ENCODE results near the gene ACTL8.
A peak's percentile ranks its signal among the peaks of the same experiment; 100 is the strongest.

ACTL8 gene

DNA sequence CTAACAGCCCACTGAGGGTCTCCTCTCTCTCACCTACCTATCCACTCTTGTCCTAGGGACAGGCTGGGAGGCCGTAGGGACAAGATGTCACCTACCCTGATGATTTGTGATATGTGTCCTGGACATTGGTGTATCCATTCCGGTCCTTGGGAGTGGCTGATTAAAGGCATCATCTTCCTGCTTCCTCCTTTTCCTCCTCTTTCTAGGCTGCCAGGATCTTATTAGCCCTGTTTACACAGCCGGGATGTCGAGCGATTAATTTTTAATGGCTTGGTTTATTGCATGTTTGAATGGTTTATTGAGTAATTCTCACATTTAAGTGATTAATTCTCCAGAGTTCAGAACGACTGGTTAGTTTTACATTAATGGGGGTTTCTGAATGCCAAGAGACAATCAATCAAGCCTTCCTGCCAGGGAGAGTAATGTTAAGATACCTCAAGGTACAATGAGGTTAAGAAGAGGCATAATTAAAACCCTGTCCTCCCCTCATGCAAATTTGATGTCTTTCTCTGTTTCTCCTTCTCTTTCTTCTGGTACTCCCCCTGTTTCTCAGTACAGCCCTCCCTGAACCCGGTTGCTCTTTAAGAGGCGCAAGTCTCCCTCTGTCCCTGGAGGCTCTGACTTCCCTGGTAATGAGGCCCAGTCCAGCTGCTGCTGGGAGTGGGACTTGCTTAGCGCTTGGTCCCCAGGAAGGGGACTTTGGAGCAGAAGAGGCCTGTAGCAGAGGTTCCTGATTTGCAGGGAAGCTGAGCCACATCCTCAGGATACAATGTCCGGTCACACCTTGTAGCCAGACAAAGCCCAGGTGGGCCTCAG is 50.9 kb downstream of the ACTL8 start:
- DNase-seq = no peak

DNA sequence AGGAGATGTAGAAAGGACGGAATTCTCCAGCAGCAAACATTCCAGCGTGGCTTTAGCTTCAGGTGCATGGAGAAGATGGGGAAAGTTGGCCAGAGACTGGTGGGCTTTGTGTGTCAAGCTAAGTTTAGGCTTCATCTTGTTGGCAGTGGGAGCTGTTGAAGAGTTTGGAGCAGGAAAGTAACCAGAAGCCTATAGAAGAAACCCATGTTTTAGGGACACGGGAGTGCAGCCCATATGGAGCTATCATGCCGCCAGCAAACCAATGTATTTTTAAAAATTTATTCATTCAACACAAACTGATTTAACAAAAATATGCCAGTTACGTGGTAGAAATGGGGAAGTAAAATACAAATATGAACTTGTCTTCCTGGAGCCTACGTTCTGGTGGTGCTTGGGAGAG is 53.7 kb downstream of the ACTL8 start:
- DNase-seq = no peak

DNA sequence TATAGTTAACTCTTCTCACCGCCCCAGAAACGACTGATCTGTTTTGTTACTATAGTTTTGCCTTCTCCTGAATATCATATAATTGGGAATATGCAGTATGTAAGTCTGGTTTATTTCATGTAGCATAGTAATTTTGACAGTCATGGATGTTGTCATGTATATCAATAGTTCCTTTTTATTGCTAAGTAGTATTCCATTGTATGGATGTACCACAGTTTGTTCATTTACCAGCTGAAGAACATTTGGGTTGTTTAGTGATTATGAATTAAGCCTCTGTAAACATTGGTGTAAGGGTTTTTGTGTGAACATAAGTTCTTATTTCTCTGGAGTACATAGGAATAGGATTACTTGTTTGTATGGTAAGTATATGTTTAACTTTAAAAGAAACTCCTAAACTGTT is 55.5 kb downstream of the ACTL8 start:
- DNase-seq = no peak

DNA sequence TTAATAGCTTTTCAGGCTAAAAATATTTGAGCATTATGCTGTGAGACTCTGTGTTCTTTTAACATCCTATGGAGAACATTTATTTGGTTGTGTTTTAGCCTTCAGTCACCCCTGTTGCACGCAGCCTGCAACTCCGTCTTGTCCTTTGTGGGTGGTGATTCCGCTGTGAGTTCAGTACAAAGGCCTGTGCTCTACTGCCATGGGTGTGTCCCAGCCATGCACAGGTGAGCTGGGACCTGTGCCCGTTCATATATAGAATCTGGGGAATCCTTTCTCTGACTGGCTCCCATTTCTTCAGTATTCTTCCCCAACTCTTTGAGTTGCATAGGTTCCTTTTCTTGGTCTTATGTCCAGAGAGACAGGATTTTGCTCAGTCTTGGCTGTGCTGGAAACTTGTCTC is 61.4 kb downstream of the ACTL8 start:
- DNase-seq = no peak

DNA sequence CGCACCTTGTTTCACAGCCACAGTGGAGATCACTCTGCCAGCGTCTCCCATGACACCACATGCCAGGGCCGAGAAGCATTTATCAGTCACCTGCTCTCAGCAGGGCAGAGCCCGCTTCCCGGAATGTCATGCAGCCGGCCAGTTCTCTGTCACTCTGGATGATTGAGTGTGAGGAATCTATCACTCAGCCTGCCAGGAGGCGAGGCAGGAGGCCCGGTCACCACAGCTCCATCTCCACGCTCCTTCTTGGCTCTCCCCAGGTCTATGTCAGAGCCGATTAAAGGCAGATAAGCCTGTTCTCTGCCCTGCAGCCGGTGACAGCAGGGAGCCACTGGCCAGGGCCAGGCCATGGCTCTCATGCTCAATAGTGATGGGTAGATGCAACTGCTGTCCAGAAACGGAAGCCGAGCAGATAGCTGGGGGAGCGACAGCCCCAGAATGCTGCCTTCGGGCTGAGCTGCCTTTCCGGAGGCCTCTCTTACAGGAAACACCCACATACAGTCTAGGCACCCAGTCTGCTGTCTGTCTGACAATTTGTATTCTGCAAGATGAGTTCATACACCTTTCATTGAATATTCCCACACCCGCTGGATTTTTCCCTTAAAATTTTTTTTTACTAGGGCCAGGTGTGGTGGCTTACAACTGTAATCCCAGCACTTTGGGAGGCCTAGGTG is 64.1 kb downstream of the ACTL8 start:
- peak in 1 of 5 experiments; percentile 3 for DNase-seq

DNA sequence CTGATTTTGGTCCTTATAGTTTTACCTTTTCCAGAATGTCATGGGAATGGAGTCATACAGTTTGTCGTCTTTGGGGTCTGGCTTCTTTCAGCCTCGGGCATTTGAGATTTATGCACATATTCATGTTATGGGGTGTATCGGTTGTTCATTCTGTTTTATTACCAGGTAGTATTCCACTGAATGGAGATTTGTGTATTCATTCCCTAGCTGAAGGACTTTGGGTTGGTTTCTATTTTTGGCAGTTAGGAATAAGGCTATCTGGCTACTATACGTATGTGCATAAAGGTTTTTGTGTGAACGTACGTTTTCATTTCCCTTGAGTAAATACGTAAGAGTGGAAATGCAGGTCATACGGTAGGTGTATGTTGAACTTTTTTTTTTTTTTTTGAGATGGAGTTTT is 65.1 kb downstream of the ACTL8 start:
- DNase-seq = no peak

DNA sequence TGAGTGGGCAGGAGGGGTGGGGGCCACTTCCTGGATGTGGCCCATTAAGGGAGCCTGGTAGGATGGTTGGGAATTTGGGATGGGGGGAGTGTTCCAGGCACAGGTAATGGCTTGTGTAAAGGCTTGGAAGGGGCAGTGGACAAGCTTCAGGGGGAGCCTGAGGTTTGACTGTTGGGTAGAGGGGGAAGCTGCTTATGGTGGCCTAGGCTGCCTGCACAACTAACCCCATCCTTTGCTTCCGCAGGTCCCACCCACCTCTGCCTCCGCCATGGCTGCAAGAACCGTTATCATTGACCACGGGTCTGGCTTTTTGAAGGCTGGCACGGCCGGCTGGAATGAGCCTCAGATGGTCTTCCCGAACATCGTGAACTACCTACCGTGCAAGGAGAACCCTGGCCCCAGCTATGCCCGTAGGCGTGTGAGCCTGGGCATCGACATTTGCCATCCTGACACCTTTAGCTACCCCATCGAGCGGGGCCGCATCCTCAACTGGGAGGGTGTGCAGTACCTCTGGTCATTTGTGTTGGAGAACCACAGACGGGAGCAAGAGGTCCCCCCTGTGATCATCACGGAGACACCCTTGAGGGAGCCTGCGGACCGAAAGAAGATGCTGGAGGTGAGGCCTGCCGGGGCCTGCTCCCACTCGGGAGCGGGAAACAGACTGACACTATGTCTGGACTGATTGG is 67.8 kb downstream of the ACTL8 start:
- DNase-seq = no peak

DNA sequence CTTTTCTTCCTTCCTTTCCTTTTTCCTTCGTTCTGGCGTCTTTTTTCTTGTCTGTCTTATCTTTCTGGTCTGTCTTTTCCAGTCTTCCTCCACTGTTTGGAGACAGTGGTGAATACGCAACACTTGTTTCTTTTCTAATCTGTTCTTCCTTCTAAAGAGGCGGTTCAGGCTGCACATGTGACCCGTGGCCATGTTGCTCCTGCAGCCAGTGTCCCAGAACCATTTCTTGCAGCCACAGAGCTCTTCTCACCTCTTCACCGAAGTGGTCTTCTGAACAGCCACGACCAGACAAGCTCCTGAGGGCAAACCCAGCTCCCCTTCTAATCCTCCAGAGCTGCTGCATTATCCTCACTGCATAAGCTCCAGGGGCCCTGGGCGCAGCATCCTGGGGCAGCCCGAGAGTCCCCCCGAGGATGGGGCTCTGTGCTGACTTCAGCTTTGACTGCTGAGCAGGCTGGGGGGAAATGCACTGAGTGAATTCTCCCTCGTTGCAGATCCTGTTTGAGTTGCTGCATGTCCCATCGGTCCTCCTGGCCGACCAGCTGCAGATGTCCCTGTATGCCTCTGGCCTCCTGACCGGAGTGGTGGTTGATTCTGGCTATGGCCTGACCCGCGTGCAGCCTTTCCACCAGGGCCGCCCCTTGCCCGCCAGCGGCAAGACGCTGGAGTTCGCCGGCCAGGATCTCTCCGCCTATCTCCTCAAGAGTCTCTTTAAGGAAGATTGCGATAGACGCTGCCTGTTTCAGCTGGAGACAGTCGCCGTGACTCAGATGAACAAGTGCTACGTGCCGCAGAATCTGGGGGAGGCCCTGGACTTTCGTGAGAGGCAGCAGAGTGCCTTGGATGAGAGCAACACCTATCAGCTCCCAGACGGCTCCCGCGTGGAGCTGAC is 70.4 kb downstream of the ACTL8 start:
- DNase-seq = no peak

DNA sequence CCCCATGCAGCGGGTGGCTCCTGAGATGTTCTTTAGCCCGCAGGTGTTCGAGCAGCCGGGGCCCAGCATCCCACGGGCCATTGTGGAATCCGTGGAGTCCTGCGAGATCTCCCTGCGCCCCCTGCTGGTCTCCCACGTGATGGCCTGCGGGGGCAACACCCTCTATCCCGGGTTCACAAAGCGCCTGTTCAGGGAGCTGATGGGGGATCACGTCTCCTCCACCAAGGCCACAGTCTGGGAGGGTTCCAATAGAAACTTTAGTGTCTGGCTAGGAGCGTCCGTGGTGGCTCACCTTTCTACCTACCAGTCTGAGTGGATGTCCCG is 71.0 kb downstream of the ACTL8 start:
- DNase-seq = no peak

DNA sequence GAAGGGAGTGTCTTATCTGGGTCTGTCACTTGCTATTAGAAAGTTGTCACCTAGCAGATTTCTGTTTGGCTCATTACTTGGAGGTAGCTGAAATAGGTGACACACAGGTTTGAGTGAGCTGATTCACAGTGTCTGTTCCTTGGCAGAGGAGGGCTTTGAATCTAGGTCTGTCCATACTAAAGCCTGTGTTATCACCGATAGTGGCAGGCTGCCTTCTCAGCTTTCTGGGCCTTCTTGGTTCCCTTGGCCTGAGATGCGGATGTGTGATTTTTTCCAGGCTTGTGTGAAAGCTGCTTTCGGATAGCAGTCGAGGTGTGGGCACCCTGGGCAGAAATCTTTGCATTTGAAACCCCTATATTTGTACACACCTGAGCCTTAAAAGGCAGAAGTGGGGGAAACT is 73.9 kb downstream of the ACTL8 start:
- no peak for DNase-seq

DNA sequence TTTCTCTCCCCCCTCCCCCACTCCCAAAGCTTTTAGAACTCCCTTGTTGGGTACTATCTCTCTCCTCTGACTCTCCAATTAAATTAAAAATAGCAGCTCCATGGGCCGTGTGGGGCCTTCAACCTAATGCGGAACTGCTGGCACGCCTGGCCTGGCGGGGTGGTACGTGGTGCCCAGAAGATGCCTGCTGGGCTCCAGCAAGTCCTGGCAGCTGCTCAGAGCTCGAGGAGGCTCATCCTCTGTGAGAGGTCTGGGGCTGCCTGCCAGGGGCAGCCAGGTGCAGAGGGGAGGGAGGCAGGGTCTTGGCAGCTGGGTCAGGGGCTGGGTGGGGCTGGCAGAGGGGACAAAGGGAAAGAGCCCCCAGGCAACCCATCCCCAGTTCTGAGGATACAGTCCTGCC is 74.4 kb downstream of the ACTL8 start:
- DNase-seq = no peak

DNA sequence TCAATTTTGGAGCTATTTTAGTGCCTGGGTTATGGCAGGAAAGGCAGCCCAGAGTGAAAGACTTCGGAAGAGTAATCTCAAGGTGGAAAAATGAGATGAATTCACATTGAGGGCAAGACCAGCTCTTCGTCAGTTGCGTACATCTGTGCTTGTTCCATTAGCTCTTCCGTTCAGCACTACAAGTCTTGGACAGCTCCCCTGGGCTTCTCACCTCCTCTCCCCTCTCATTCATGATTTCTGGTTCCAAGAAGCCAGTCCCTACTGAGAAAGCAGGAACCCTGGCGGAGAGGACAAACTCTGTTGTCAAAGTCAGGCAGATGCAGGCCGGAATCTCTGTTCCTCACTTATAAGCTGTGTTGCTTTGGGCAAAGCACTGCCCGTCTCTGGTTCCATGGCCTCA is 76.5 kb downstream of the ACTL8 start:
- DNase-seq = peak in 1 of 5 experiments; percentile 8

DNA sequence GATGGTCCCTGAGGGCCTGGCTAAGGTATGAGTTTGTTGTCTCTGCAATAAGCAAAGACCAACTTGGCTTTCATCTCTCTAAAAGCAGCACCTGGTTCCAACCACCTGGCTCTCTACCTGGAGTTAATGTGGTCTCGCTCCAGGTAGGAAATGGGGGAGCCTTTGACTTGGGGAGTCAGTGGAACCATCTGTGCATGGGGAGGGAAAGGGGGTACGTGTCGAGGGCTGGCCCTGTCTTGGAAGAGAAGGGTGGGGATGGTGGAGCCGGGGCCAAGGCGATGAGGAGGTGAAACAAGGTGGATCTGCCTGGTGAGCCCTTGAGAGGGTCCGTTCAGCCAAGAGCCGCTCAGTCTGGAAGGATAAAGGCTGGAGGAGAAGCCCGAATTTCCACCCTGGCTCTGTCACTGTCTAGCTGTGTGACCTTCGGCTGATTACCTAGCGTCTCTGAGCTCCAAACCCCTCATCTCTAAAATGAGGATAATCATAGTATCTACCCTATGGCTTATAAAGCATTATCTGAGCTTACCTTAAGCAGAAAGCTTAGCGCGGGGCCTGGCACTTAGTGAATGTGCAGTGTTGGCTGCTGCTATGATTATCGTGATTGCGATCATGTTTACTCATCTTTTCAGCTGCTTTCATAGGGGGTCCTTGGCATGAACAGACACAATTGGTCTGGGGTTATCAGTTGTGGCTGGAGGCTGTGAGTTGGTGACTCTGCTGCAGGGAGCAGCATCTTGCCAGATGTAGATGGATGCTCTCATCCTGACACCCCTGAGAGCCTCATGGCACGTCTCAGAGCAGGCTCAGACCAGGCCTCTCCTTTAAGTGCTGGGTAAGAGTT is 78.7 kb downstream of the ACTL8 start:
- DNase-seq = no peak

DNA sequence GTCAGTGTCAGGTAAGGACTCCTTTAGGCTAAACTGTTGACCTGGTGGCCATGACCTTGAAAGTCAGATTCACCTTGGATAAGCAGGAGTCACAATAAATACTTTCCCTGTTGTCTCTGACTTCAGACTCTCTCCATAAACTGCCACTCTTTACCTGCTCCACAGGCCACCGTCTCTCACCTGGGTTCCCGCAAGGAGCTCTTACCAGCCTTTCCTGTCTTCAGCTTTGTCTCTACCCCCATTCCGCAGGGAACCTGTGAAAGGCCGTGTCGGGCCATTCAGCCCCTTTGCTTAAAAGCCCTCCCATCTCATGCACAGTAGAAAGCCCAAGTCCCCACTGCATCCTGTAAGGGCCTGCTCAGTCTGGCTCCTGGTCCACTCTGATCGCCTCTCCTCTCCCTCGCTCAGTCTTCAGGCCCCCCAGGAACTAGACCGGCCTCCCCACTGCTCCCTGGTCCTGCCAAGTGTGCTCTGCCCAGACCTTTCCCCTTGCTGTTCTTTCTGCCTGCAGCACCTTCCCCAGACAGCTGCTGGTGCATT is 79.5 kb downstream of the ACTL8 start:
- DNase-seq = no peak

DNA sequence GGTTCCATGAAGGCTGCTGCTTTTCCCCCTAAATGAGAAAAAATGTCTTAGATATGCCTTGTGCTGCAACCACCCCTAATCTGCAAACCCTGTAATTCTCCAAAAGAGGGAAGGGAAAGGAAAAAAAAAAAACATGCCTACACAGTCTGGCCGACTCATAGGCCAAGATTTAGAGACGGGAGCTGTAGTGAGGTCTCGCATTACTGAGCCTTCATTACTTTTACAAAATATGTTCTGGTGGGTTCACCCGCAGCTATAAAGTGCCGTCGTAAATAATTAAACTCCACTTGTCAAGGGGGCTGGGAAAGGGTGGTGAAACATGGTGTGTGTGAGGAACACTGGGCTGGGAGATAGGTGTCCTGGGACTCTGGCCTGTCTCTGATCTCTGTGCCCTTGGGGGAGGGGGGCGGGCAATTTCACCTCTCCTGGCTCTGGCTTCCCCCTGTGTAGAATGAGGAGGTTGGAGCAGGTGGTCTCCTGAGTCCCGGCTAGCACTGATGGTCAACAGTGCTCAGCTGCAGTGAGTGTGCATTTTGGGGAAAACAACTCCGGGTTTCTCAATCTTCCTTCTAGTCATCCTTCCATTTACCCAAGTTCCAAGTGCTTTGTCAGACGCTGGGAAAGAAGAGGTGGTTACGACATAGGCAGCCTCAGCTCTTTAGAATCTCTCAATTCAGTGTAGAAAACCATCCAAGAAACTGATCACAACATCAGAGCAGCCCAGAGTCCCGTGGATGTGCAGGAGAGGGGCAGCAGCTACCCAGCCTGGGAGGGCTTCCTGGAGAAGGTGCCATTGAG is 82.3 kb downstream of the ACTL8 start:
- no peak for DNase-seq

DNA sequence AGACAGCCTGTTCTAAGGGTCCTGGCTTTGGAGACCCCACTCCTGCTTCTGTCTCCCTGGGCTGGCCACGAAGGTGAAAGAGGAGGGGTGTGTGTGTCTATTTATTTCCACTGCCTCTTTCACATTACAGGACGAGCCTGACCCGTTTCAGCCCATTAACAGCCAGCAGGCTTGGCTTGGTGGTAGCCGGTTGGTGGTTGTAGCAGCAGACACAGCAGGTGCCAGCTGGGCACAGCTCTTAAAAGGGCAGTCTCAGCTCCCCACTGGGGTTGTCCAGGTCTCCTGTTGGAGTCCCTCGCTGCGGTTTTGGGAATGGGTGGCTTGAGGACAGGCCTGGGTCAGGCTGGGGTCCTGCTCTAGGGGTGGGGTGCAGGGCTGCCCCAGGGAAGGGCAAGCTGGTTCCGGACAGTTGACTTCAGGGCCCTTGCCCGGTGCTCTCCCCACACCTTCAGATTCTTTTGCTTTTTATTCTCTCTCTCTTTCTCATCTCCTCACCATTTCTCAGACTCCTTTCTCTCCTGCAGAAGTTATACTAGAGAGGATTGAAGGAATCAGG is 84.6 kb downstream of the ACTL8 start:
- DNase-seq = no peak

DNA sequence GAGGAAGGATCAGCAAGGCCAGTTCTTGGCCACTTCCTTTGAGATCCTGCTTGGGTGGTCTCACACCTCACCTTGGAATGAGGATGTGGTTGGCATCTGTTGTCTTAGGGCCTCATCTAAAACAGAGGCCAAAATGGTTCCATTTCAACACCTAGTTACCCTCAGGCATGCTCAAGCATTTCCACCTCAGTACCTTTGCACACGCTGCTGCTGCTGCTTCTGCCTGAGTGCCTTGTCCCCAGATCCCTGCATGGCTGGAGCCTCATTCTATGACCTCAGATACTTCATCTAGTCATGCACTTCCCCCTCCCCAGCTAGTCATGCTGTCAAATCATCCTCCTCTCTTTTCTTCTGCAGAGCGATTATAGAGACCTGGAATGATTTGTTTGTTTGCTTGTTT is 86.8 kb downstream of the ACTL8 start:
- DNase-seq = no peak

DNA sequence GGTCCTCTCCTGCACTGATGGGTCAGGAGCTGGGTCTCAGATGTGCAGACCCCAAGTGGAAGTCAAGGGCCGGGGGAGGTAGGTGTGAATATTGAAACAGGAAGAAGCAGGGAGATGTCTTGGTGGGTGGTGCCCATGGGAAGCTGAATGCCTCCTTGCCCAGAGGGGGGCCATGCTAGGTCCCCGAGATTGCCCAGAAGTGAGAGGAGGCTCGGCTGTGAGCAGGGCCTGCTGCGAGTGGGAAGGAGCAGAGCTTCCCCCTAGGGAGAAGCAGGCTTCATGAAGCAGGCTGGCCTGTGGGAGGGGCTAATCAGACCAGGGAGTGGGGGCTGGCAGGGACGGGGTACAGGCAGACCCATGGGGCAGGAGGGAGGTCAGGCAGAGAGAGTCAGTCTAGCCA is 87.6 kb downstream of the ACTL8 start:
- DNase-seq = no peak

DNA sequence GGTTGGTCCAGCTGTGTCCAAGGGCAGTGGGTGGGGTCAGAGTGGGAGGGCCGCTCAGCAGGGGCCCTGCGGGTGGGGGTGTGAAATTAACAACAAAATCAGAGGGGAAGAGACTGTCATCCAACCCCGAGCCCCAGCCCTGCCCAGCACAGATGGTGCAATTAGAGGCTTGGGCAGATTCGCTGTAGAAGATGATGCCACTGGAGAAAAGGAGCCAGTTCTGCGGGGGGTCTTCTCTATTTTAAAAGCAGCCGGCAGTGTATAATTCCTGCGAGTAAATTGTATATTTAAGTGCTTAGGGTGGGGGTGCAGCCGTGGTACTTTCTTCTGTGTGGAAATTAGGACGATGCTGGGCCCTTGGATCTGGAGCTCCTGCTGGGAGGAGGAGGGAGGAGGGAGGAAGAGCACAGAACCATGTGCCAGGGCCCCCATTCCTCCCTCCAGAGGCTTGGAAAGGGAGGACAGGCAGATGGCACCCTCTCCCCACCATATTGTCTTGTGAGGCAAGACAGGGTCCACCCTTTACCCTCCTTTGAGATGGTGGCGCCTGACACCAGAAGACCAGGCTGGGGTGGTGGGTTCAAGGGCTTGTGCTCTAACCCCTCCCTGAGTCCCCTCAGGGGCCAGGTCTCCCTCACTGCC is 89.2 kb downstream of the ACTL8 start:
- no peak for DNase-seq

DNA sequence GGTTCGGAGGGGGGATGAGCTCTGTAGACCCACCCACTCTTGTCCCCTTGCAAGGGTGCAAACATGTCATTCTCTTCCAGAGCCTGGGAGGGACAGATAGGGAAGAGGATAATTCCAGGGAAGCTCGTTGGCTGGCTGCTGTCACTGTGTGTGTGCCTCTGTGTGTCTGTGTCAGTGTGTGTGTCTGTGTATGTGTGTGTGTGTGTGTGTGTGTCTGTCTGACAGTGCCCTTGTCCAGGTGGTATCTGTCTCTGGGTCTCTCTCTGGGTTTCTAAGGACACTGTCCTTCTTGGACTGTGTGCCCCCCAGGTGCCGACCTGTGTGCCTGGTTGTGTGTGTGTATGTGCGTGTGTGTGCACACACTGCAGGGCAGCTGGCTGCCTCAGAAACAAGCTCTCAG is 90.5 kb downstream of the ACTL8 start:
- DNase-seq = no peak

Data from T-helper 2 cell (primary cell).